SKM-1 treated with dmso at 0.1 percent for 144 hours (cell line): ENCODE results near the gene COL4A2.

Source experiments
- DNase-seq: peaks from one replicate; lab custom pipeline; 2025; ENCODE audit not compliant: unreplicated experiment; lab: John Stamatoyannopoulos, UW

COL4A2 gene

GRCh38 chr13:110433014-110433413 is 125.9 kb downstream of the COL4A2 start:
- no peak for DNase-seq

GRCh38 chr13:110434629-110435028 is 127.5 kb downstream of the COL4A2 start:
- no peak for DNase-seq

- no peak for DNase-seq
These were observed 128.2 kb downstream of the COL4A2 start for GRCh38 chr13:110435331-110435730.

- no peak for DNase-seq
These were observed 129.2 kb downstream of the COL4A2 start for GRCh38 chr13:110436276-110436675.

- no peak for DNase-seq
These were observed 129.8 kb downstream of the COL4A2 start for GRCh38 chr13:110436786-110437370.

GRCh38 chr13:110438211-110438610 is 131.1 kb downstream of the COL4A2 start:
- DNase-seq = no peak

- no peak for DNase-seq
These were observed 131.7 kb downstream of the COL4A2 start for GRCh38 chr13:110438776-110439175.

GRCh38 chr13:110440946-110441731 is 134.1 kb downstream of the COL4A2 start:
- DNase-seq = no peak

GRCh38 chr13:110442930-110443621 is 136.0 kb downstream of the COL4A2 start:
- no peak for DNase-seq

GRCh38 chr13:110443622-110444225 is 136.6 kb downstream of the COL4A2 start:
- no peak for DNase-seq

- DNase-seq = no peak
These were observed 137.2 kb downstream of the COL4A2 start for GRCh38 chr13:110444226-110444653.

- peak; percentile 45 for DNase-seq
These were observed 138.1 kb downstream of the COL4A2 start for GRCh38 chr13:110445183-110445582.

- no peak for DNase-seq
These were observed 138.9 kb downstream of the COL4A2 start for GRCh38 chr13:110445722-110446574.

GRCh38 chr13:110446575-110446890 is 139.4 kb downstream of the COL4A2 start:
- no peak for DNase-seq

GRCh38 chr13:110447058-110447511 is 140.0 kb downstream of the COL4A2 start:
- no peak for DNase-seq

- DNase-seq = no peak
These were observed 140.7 kb downstream of the COL4A2 start for GRCh38 chr13:110447801-110448200.

- DNase-seq = no peak
These were observed 141.1 kb downstream of the COL4A2 start for GRCh38 chr13:110448230-110448629.

GRCh38 chr13:110448677-110449076 is 141.6 kb downstream of the COL4A2 start:
- no peak for DNase-seq

- DNase-seq = peak; percentile 5
These were observed 142.3 kb downstream of the COL4A2 start for GRCh38 chr13:110449219-110450015.
